ENCODE measurements around the gene TMED5.

DNA sequence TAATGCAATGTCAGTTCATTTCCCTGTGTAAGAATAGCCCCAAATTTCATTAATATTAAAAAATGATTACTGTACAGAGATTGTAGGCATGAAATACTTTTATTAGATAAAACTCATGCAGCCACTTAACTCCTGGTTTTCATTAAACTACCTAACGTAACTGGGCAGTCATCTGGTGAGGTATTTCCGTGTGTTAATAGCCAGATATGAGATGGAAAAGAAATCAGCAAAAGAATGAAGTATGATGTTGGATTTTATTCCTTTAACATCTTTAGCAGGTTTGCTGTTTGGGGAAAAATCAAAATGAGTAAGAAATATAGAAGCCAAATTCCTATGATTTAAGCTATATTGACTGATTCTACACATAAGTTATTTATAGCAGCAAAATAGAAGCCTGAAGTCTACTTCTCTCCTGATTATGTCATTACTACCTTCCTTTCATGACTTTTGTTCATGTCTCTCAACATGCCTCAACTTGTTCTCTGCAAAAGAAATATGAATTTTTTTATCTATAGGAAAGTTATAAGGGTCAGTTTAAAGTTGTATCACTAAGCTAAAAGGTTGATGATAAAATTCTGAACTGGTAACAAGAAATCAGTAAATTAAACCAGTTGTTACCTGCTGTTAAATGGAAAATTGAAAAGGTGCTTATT, 42.9 kb upstream of the TMED5 start:
- TF ChIP-seq, protein P1, sequence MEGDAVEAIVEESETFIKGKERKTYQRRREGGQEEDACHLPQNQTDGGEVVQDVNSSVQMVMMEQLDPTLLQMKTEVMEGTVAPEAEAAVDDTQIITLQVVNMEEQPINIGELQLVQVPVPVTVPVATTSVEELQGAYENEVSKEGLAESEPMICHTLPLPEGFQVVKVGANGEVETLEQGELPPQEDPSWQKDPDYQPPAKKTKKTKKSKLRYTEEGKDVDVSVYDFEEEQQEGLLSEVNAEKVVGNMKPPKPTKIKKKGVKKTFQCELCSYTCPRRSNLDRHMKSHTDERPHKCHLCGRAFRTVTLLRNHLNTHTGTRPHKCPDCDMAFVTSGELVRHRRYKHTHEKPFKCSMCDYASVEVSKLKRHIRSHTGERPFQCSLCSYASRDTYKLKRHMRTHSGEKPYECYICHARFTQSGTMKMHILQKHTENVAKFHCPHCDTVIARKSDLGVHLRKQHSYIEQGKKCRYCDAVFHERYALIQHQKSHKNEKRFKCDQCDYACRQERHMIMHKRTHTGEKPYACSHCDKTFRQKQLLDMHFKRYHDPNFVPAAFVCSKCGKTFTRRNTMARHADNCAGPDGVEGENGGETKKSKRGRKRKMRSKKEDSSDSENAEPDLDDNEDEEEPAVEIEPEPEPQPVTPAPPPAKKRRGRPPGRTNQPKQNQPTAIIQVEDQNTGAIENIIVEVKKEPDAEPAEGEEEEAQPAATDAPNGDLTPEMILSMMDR (IDR thresholded peaks at IDR 0.05), result no peak
- no peak for TF ChIP-seq POLR2A (IDR thresholded peaks at IDR 0.05)

Data from tibial nerve (tissue), 3 donors.